ENCODE data around the gene CD79A.
A peak's percentile ranks its signal among the peaks of the same experiment; 100 is the strongest.
"Not testable (repeated sequence)": the region's sequence is repeated elsewhere in the genome, so short reads cannot be mapped to it uniquely, and the experiment has no call there.

The CD79A gene

DNA sequence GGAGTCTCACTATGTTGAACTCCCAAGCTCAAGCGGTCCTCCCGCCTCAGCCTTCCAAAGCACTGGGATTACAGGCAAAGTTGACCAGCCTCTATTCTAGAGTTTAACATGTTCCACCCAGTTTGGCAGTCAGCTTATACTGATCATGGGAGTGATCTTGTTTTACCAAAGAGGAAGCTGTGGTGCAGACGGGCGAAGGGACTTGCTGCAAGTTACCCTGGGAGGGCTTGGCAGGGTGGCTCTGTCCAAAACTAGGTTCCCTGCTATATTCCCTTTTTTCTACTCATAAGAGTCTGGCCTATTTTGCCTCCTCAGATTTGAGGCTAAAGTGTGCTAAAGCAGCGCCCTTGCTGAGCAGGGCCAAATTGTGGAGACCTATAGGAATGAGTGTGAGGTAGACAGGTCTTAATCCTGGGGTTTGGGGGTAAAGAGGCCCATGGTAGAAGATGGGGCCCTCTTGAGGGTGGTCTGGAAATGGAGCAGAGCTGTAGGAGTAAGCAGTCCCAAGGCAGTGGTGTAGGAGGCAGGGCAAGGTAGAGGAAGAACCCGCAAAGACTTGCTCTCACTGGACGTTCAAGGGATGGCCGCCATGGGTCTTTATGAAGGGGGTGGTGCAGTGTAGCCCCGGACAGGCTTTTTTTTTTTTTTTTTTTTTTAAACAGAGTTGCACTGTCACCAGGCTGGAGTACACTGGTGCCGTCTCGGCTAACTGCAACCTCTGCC lies 13.7 kb upstream of the CD79A start:
- no peak for DNase-seq (ENCODE audit: low spot score)

DNA sequence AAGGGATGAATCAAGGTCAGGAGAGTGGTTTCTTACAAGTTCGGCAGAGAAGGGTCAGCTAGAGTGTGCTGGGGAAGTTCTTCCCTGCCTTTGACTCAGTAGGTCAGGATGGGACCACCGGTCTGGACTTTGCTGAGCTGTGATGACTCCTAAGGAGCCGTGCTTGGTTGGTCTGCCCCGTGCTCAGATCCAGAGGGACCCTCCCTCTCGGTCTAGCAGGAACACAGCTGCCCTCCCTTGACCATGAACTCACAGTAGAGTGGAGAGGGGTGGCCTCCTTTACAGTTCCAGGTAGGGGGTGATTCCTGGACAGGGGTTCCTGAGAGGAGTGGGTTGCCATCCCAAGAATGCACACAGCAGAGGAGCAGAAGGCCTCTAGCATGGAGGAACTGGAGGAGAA lies 12.7 kb upstream of the CD79A start:
- no peak for DNase-seq (ENCODE audit: low spot score)

DNA sequence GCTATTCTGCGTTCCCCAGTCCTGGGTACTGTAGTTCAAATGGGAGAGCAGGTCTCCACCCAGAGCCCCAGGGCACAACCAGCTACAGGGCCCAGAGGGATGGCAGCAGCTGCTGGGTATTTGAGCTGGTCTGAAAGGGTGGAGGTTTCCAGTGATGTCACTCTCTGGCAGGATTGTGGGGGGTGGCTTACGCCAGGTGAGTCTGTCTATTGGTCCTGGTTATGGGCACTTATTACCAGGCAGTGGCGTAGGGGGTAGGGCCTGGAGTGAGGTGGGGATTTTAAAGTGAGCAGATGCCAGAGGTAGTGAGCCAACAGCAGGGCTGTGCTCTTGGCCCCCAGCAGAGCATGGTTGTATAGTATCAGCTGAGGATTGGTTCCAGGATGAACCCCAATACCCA lies 10.8 kb upstream of the CD79A start:
- no peak for DNase-seq (ENCODE audit: low spot score)

DNA sequence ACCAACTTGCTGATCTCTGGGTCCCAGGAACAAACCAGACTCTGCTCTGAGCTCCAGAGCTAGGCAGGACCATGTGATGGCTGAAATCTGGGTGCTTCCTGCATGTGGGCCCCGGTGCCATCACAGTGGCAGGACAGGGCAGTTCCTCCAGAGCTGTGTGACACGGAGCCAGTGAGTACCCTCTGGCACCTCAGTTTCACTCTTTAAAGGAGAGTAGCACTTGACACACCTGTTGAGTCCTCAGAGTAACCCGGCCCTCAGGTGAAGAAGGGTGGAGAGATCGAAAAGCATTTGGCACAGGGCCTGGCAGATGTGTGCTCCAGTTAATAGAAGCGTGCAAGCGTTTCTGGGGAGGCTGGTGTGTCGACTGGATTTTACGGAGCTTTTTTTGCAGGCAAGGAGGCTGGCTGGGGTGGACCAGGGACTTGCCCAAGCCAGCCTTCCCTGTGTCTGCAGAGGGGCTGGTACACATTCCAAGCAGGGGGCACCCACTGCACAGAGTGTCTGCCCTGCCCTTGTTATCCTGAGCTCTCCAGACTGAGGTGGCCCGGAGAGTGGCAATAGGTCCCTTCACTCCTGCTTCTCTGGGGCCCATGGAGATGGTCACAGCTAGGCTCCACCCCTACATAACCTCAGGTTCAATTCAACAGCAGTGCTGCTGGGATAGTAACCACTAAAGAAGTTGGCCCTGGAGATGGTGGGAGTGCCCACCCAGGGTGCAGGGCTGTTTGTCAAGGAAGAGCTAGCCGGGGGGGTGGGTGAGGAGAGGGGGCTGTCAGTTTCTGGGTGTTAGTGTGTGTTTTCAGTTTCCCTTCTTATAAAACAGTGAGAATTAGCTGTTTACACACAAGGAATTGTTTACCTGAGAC lies 8.7 kb upstream of the CD79A start:
- no peak for DNase-seq (ENCODE audit: low spot score)

DNA sequence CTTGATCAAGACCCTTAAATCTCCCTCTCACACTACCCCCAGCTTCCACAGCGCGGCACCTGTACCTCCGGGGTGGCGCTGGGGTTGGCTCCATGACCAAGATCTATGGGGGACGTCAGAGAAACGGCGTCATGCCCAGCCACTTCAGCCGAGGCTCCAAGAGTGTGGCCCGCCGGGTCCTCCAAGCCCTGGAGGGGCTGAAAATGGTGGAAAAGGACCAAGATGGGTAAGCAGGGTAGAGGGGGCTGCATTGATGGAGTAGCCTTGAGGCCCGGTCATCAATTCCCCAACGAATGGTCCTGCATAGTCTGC lies 8.1 kb upstream of the CD79A start:
- no peak for DNase-seq (ENCODE audit: low spot score)

DNA sequence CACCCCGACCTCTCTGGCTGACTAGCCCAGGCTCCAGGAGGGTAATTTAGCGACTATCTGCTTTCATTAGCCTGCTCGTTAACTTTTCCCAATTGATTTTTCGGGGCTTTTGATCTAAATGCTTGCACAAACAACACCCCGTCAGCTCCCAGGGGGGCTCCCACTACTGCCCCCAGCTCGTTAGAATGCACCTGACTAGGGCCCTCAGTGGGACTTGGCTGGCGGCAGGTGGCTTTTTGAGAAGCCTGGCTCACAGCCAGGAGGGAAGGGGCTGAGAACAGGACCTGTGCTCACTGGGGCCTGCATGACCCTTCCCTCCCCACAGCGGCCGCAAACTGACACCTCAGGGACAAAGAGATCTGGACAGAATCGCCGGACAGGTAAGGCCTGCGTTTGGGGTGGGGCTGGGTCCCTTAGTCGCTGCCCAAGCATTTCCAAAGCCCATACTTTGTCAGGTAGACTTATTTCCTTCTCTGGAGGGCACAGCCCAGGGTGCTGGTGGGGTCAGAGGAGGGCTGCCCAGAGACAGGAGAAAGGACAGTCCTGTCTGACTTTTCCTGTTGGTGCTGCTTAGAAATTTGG lies 7.6 kb upstream of the CD79A start:
- no peak for DNase-seq (ENCODE audit: low spot score)

DNA sequence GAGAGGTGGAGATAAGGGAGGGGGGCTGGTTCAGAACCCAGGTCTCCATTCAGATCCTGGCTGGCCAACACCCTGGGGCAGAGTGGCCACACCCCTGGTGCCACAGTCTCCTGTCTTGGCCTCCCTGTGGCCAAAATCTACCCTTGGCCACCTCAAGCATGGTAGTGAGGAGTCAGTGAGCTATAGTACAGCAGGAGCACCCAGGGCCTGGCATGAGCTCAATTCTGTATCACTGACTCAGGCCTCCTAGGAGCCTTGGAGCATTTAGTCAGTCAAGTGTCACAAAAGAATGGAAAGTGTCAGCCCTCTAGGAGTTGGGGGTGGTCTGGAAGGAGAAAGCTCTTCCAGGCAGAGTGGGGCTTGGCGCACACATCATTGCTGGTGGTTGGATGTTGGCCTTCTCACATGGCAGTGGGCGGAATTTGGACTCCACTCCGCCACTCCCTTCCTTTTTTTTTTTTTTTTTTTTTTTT lies 6.6 kb upstream of the CD79A start:
- DNase-seq (ENCODE audit: low spot score), result no peak

DNA sequence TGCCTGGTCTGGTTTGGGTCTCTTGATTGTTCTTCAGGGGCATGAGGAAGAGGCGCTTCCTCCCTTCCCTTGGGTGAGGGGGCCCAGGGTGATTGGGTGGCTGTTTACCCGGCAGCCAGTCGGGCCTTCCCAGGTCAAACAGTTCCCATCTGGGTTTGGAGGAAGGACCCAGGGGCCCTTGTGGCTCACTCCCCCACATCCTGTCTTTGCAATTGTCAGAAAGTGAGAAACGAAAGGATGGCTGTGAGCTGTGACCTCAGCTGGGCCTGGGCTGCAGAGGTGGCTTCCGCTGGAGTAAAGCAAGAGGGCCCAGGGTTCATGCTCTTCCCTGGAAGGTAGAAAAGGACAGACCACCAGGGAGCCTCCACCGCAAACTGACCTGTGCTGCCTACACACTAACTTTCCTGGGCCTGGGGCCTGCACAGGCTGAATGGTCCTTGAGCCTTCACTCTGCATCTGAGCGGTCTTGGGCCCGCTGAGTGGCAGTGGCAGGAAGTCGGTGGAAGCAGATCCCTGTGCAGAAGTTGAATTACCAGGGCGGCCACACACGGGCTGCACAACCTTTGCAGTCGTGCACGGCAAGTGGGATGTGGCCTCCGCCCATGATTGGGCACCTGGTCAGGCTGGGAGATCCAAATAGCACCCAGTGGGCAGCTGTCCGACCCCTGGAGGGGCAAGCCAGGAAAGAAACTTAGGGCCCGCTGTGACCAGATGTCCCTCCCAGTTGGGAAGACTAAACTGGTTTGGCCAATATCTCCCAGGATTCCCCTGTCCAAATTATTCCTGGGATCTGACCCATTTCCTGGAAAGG lies 5.3 kb upstream of the CD79A start:
- DNase-seq (ENCODE audit: low spot score), result no peak

DNA sequence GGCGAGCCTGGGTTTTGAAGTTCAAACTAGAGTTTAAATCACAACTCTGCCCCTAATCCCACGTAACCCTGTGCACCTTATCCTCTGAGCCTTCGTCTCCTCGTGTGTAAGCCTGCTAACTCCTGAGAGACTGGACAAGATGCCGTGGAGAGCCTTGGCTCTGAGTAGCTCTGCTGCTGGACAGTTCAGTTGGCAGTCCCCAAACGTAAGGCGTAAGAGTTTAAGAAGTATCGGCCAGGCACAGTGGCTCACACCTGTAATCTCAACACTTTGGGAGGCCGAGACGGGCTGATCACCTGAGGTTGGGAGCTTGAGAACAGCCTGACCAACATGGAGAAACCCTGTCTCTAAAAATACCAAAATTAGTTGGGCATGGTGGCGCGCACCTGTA lies 4.7 kb upstream of the CD79A start:
- DNase-seq (ENCODE audit: low spot score), result no peak

DNA sequence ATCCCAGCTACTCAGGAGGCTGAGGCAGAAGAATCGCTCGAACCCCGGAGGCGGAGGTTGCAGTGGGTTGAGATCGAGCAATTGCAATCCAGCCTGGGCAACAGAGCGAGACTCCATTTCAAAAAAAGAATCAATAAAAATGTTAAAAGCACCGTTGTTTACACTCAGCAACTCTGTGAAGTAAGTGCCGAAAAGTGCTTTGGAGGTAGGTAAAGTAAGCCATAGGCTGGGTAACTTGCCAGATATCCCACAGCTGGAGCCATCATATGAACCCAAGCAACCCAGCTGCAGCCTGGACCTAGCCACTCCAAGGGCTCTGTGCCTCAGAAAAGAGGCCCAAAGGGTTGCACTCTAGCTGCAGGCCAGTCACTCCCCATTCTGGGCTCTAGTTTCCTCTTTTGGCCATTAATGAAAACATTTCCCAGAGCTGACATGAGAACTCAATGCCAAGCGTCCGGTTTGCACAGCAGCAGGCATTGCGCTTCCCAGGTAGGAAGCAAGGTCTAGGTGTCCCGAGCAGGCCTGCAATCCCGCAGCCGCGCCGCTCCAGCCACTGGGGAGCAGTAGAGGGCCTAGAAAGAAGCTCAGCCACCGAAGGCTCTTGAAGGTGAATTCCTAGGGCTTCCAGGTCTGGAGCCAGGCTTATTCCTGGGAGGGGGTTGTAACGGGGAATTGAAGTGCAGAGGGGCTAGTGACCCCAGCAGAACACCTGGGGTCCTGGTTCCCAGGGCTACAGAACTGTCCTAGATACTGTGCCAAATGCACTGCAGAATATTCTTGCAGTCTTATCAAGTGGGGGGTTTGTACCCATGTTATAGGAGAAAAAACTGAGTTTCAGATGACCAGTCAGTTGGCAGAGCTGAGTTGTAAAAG lies 4.1 kb upstream of the CD79A start:
- DNase-seq (ENCODE audit: low spot score), result peak; percentile 55

DNA sequence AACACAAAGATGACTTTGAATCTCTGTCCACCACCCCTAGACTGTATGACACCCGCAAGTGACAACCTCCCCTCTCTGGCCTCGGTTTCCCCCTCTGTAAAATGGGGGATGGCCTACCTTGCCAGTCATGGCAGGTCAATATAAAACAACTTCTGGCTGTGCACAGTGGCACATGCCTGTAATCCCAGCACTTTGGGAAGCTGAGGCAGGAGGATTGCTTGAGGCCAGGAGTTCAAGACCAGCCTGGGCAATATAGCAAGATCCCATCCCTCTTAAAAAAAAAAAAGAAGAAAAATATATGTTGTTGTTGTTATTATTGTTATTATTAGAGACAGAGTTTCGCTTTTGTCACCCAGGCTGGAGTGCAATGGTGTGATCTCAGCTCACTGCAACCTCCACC lies 1.1 kb upstream of the CD79A start:
- not testable (repeated sequence) for DNase-seq (ENCODE audit: low spot score)

DNA sequence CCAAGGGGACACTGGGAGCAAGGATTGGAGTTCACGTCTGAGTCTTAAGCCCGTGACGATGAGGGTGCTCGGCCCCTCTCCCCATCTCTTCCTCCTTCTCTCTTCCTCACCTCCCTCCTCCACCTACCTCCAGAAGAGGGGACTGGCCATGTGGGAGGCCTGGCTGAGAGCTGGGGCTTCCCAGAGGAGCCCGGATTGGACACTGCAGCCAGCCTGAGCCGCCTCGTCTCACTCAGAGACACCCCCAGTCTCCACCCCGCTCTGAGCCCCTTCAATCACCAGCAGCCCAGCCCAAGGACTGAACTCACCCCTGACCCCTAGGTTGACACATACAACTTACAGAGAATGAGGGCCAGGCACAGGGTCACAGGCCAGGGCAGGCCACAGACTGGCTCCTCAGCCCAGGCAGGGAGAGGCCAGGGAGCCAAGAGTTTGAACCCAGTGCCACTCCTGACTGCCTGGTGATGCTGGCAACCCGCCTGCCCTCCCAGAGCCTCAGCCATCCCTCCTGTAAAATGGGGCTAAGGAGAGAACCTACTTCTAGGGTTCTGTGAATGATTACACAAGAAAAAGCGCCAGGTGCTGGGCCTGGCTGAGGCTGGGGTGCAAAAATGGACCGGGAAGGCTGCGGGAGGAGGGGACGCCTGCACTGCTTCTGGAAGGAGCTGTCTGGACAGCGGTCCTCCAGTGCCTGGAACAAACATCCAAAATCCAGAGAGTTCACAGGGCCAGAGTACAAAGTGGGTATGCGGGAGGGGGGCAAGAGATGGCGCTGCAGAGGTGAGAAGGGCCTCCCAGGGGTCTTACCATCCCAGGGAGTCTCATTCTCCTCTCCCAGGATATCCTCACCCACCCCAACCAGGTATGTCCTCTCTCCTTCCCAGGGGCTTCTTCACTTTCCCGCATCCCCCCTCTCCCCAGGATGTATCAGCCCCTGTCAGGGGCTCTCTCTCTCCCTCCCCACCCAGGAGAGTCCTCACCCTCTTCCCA lies 1.1 kb downstream of the CD79A start:
- DNase-seq (ENCODE audit: low spot score), result no peak

DNA sequence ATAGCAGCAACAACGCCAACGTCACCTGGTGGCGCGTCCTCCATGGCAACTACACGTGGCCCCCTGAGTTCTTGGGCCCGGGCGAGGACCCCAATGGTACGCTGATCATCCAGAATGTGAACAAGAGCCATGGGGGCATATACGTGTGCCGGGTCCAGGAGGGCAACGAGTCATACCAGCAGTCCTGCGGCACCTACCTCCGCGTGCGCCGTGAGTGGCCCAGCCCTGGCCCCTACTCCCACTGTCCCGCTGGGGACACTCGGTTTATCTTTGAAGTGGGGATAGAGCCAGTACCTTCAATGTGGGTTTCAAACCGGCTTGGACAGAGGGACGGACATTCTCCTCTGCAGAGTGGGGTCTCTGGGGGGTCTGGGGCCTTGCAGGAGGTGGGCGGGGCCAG lies 2.0 kb downstream of the CD79A start:
- DNase-seq (ENCODE audit: low spot score), result no peak

DNA sequence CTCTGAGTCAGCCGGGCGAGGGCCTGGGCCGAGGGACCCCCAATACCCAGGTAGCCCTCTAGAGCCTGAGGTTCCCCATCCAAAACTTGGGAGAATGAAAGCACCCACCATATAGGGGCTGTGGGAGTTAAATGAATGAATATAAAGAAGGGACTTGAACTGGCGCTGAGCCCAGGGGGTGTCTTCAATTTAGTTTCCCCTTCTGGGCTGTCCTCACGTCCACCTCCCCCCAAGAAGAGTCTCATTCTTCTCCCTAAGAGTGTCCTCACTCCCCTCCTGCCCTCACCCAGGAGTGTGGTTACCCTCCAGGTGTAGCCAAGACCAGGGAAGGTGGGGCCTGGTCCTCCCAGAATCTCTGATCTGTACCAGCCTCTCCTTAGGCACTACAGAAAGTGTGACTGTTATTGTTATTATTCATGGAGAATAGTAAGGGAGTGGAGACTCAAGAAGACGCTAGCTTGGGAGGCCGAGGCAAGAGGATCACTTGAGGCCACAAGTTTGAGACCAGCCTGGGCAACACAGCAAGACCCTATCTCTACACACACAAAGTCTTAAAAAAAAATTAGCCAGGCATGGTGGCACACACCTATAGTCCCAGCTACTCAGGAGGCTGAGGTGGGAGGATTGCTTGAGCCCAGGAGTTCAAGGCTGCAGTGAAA lies 2.7 kb downstream of the CD79A start:
- no peak for DNase-seq (ENCODE audit: low spot score)

DNA sequence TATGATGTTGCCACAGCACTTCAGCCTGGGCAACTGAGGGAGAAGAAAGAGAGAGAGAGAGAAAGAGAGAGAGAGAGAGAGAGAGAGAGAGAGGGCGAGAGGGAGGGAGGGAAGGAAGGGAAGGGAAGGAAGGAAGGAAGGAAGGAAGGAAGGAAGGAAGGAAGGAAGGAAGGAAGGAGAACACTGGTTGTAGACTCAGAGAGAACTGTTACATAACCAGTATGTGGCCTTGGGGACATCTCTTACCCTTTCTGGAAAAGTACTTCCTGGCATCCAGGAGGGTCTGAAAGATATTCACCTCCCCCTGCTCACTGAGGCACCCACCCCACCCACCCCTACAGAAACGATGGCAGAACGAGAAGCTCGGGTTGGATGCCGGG lies 3.2 kb downstream of the CD79A start:
- DNase-seq (ENCODE audit: low spot score), result no peak

DNA sequence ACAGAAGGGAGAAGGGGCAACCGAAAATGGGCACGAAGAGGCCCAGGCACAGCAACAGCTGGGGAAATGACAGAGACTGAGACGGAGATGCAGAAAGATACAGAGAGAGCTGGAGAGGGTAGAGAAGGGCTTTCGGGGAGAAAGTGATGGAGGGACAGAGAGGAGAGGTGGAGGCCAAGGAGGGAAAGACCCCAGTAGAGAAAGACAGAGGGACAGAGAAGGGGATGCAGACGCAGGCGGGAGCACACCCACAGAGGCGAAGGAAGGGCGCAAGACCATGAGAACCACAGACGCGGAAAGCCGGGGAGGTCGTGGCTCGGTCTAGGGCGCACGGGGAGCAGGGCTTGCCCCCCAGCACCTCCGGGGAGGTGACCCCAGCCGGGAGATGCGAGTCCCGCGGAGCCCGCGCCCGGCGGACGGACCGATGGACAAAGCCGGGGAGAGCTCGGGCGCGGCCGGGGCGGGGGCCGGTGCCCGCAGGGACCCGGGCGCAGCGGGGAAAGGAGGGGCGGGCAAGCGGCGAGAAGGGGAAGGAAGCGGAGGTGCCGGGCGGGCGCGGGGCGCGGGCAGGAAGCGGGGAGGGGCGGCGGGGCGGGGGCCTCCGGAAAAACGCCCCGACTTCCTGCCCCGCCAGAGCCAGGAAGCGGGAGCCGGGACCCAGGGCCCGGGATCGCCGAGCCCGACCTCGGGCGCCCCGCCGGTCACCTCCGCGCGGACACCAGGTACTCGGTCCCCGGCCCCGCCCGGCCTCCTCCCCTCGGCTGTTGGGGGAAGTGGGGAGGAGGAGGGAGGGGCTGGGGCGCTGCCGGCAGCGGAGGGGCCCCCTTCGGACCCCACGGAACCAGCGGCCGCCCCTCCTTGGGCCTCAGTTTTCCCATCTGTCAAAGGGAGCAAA lies 5.7 kb downstream of the CD79A start, which contains the start of gene ARHGEF1:
Gene ARHGEF1, plus strand, starts transcription at position 617 of the 895 bp plus-strand sequence. CDS start 4,899 bp downstream, outside the sequence.
- DNase-seq (ENCODE audit: low spot score), result peak; percentile 54

DNA sequence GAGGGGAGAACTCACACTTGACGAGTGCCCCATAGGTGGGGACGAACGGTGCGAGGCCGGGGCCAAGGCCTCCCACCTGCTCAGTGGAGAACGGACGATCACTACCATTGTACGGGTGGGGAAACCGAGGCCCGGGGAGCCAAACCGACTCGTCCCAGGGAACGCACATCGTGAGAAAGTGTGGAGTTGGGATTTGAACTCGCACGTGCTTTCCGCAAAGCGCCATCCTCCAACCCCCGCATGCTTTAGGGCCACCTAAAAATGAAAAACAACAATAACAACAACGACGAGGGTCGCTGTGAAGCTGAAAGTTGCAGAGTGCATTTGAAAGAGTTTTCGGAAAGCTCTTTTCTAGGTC lies 6.4 kb downstream of the CD79A start:
- DNase-seq (ENCODE audit: low spot score), result no peak

Data from hepatic stellate cell (primary cell).